GM12878 (cell line): ENCODE measurements around the gene CYP1B1. TPM values are rescaled to one million over a fixed set of nuclear protein-coding genes. Genes with fewer than 3 reads are reported as not detected.

Experiments
- ATAC-seq: fragments of 200-7000 bp; cut with Tn5 transposase; 3 replicates; pipeline ENCODE4 v1.9.1; 2020; ENCODE audit warnings: mild to moderate bottlenecking, moderate library complexity
- BruUV-seq: library from RNA; stranded (reverse); fragments of 400-500 nt; replicated peaks from 2 replicates; lab custom pipeline; 2021; lab: Mats Ljungman, UMichigan
- CTCF ChIA-PET: fragments of 300-600 bp; sonication (Branson Sonifier 250); formaldehyde crosslinking; extraction: SDS; loops from one replicate; lab custom pipeline; 2021; ENCODE audit warnings: inconsistent platforms; lab: Yijun Ruan, JAX
- POLR2A ChIA-PET: fragments of 350-600 bp; formaldehyde crosslinking; extraction: SDS; loops from one replicate; lab custom pipeline; 2021; ENCODE audit warnings: inconsistent platforms; lab: Charles Lee
- RAD21 ChIA-PET: fragments of 300-600 bp; sonication (Branson Sonifier 250); formaldehyde crosslinking; loops from one replicate; lab custom pipeline; 2023; ENCODE audit warnings: antibody characterized with exemption; ENCODE audit not compliant: unreplicated experiment; lab: Charles Lee
- SMC1A ChIA-PET: fragments of 300-600 bp; sonication (Branson Sonifier 250); formaldehyde crosslinking; loops from one replicate; lab custom pipeline; 2023; ENCODE audit not compliant: unreplicated experiment, uncharacterized antibody; lab: Charles Lee
- DNase-seq: peaks from one replicate; pipeline ENCODE4 v3.0.0-alpha.2; 2011; ENCODE audit warnings: low read depth, low spot score
- FAIRE-seq: peaks from 3 replicates; lab custom pipeline; 2011; peaks lifted over from hg19 to GRCh38; lab: Jason Lieb, UNC
- H2AFZ ChIP-seq: 2 replicates; pipeline ENCODE4 v1.6.0; 2011; ENCODE audit warnings: low read depth, low read length, control low read depth; ENCODE audit not compliant: control insufficient read depth
- H3K27ac ChIP-seq: 2 replicates; pipeline ENCODE4 v1.5.1; 2011; ENCODE audit warnings: control low read depth; ENCODE audit not compliant: control insufficient read depth, insufficient read depth
- H3K27me3 ChIP-seq, 2 experiments: replicated peaks in 1 of 2; 2 replicates each; pipeline versions ENCODE4 v1.6.0 to v1.6.1; 2011; ENCODE audit warnings: low read length in 1 of 2; ENCODE audit not compliant: control insufficient read depth in 2 of 2, insufficient read depth in 2 of 2
- H3K36me3 ChIP-seq, 2 experiments: 2 replicates each; pipeline ENCODE4 v1.5.1; 2011; ENCODE audit warnings: low read length in 1 of 2; ENCODE audit not compliant: control insufficient read depth in 2 of 2, insufficient read depth in 2 of 2
- H3K4me1 ChIP-seq: 2 replicates; pipeline ENCODE4 v1.6.1; 2011; ENCODE audit warnings: mild to moderate bottlenecking, low read length, moderate library complexity, mixed read lengths; ENCODE audit not compliant: control insufficient read depth, insufficient read depth
- H3K4me2 ChIP-seq: 2 replicates; pipeline ENCODE4 v1.6.0; 2011; ENCODE audit warnings: control low read depth; ENCODE audit not compliant: control insufficient read depth, insufficient read depth
- H3K4me3 ChIP-seq: fragments of 200-600 bp; sonication (generic); 2 replicates; pipeline ENCODE4 v1.5.1; 2016
- H3K79me2 ChIP-seq: 2 replicates; pipeline ENCODE4 v1.6.0; 2011; ENCODE audit warnings: low read length; ENCODE audit not compliant: control insufficient read depth, insufficient read depth
- H3K9ac ChIP-seq: 2 replicates; pipeline ENCODE4 v1.8.0; 2011; ENCODE audit warnings: low read length, control low read depth, mixed read lengths; ENCODE audit not compliant: control insufficient read depth, insufficient read depth
- H3K9me3 ChIP-seq: replicated peaks from 3 replicates; pipeline ENCODE4 v1.5.1; 2011; ENCODE audit warnings: mild to moderate bottlenecking, low read length; ENCODE audit not compliant: control insufficient read depth, insufficient read depth
- H4K20me1 ChIP-seq: 2 replicates; pipeline ENCODE4 v1.6.0; 2011; ENCODE audit not compliant: control insufficient read depth, insufficient read depth
- NFXL1 ChIP-seq: fragments of 450-650 bp; IDR thresholded peaks from 2 replicates; pipeline ENCODE4 v1.6.1; 2017; ENCODE audit warnings: antibody characterized with exemption, mild to moderate bottlenecking, borderline replicate concordance
- SMAD5 ChIP-seq: IDR thresholded peaks from 2 replicates; pipeline ENCODE4 v1.6.1; 2016; ENCODE audit warnings: antibody characterized with exemption, low read depth
- WRNIP1 ChIP-seq: IDR thresholded peaks from 2 replicates; pipeline ENCODE4 v1.6.1; 2011; ENCODE audit warnings: low read depth, low read length, improper control_type of control experiment, borderline replicate concordance
- WGBS: methylation state at CpG from one replicate; pipeline ENCODE4 v1.1.6; 2016; ENCODE audit warnings: low lambda C conversion rate; ENCODE audit not compliant: insufficient replicate concordance, insufficient coverage; ENCODE audit errors: missing lambda C conversion rate; 5-methylcytosine and 5-hydroxymethylcytosine counted together
- in situ Hi-C: fragments of 300-500 bp; cut with MboI; formaldehyde crosslinking; loops from 9 replicates; pipeline ENCODE4 v1.14.3; 2018; ENCODE audit warnings: mixed read lengths
- intact Hi-C: fragments of 100-400 bp; cut with micrococcal nuclease; formaldehyde crosslinking; loops from one replicate; pipeline ENCODE4 v1.14.2; 2022; ENCODE audit not compliant: unreplicated experiment
- polyA plus RNA-seq, 11 experiments: library from polyadenylated mRNA; depleted of rRNA in 4 of 11; unstranded in 6 of 11; stranded (reverse) in 5 of 11; fragments of >200 nt; fragmentation: Nextera tagmentation in 4 of 11; fragmentation: Illumina TruSeq in 1 of 11; extraction: Ambion mirVana in 4 of 11; extraction: Trizol in 1 of 11; gene quantifications; 1 replicate in 1 of 11; 2 replicates in 10 of 11; pipeline versions ENCODE4 v1.2.1 to v1.2.3, GENCODE V29; 2011 to 2016; ENCODE audit warnings: inconsistent platforms in 2 of 11, missing spikeins in 2 of 11, low read depth in 1 of 11
- total RNA-seq, 4 experiments: library from RNA; depleted of rRNA in 3 of 4; stranded (reverse); fragments of >200 nt in 3 of 4; fragmentation: Illumina TruSeq in 1 of 4; extraction: Trizol in 1 of 4; gene quantifications; 2 replicates each; pipeline versions ENCODE4 v1.2.1 to v1.2.3, GENCODE V29; 2013 to 2021
- TF ChIP-seq, protein P1 (sequence below): fragments of 450-650 bp; IDR thresholded peaks from 2 replicates; pipeline ENCODE4 v1.6.1; 2016; ENCODE audit warnings: mild to moderate bottlenecking
- TF ChIP-seq, protein P2 (sequence below): IDR thresholded peaks from 2 replicates; pipeline ENCODE4 v1.6.1; 2012; ENCODE audit warnings: improper control_type of control experiment, low read depth, low read length; ENCODE audit not compliant: insufficient replicate concordance
- TF ChIP-seq, protein P3 (sequence below): fragments of 450-650 bp; IDR thresholded peaks from 2 replicates; pipeline ENCODE4 v1.6.1; 2017; ENCODE audit warnings: mild to moderate bottlenecking
- TF ChIP-seq, protein P4 (sequence below): fragments of 450-650 bp; IDR thresholded peaks from 2 replicates; pipeline ENCODE4 v1.6.1; 2018; ENCODE audit warnings: borderline replicate concordance, mild to moderate bottlenecking; ENCODE audit not compliant: partially characterized antibody

Gene CYP1B1
- total and polyA plus RNA-seq, 10 of the 15 experiments (the other 5 are each of a cell fraction or from before 2014, with no cell fraction given) = 0.35 to 29.7 (median 3.4) TPM

DNA sequence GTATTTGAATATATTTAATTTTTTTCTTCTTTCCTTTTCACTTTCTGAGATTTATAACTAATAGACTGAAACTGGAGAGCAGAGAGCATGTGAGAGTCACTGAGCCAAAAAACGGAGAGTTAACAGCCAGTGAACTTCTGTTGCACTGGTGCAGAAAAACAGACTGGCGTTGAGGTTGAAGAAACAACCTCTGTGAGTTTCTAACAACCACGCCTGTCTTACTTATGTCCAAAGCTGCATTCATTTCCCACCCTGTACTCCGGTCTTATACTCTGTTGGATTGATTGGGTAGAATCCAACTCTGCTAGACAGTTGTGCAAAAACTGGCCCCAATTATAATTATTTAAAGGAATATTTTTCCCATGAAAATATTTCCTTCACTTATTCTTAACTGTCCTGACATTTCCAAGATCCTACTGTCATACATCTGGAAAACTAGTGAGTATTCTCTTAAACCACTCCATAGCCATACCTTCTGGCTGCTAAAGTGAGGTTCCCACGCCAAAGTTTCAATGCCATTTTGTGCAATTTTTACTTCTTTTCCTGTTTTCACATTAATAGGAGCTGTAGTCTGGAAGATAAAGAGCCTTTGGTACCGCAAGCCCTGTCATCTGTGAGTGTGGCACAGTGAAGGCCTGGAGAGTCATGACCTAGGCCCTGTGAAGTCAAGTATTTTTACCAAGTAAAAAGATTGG lies 9.4 kb downstream of the CYP1B1 start (continued):
- TF ChIP-seq, protein P1, sequence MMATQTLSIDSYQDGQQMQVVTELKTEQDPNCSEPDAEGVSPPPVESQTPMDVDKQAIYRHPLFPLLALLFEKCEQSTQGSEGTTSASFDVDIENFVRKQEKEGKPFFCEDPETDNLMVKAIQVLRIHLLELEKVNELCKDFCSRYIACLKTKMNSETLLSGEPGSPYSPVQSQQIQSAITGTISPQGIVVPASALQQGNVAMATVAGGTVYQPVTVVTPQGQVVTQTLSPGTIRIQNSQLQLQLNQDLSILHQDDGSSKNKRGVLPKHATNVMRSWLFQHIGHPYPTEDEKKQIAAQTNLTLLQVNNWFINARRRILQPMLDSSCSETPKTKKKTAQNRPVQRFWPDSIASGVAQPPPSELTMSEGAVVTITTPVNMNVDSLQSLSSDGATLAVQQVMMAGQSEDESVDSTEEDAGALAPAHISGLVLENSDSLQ = no peak

DNA sequence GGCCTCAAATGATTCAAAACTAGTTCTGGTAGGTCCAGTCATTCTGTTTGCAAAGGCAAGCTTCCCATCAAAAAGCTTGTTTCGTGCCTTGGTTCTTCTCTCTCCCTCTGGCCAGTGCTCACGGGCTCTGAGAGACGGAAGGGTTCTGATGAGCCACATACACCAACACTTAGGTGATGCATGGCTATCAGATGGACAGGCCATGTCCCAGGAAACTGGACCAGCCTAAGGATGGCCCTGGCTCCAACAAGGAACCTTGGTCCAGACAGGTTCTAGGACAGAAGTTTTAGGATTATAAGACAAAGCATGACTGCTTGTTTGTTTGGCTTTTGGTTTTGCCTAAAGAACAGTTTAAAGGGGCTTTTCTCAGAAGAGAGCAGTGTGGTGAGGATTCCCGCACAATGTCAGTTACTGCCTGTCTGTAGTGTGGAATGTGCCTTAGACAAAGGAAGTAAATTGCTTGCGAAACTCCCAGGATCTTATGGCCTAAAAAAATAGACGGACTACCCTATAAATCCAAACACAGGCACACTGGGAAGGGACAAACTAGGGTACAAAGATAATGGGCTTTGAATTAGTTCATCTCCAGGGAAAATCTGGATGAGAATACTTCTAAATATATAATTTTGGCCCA lies 10.3 kb downstream of the CYP1B1 start:
- SMC1A ChIA-PET = no interaction called here
- POLR2A ChIA-PET = no interaction called here

More for the DNA sequence above, 10.3 kb downstream of the CYP1B1 start:
- Histone ChIP-seq H2AFZ (no peak overlapping the region), H3K4me2 (no peak overlapping the region), H3K36me3 (no peaks in the 10 kb centered on the region), H3K79me2 (peaks cover 13% of the 10 kb centered on the region), H4K20me1 (no peaks in the 10 kb centered on the region; the same call in 1 of the 2 replicates), H3K9ac (no peak overlapping the region), H3K27ac (no peak overlapping the region; the same call in 1 of the 2 replicates), H3K4me3 (no peak overlapping the region), H3K27me3 (no peaks in the 10 kb centered on the region), H3K9me3 (no peaks in the 10 kb centered on the region), H3K4me1 (no peaks in the 10 kb centered on the region)
- intact Hi-C loops (no loop called here), in situ Hi-C loops (no loop called here)
- FAIRE-seq = no peak
- ATAC-seq = no peak
- no TSS peak for BruUV-seq
- RAD21 ChIA-PET = interaction anchor here (0.6 kb wide), 1 partner anchor 1185 kb away, joined by 3 read pairs; no protein-coding TSS in a partner anchor
- TF ChIP-seq SMAD5 (no peak), WRNIP1 (no peak), NFXL1 (no peak)
- TF ChIP-seq, protein P2, sequence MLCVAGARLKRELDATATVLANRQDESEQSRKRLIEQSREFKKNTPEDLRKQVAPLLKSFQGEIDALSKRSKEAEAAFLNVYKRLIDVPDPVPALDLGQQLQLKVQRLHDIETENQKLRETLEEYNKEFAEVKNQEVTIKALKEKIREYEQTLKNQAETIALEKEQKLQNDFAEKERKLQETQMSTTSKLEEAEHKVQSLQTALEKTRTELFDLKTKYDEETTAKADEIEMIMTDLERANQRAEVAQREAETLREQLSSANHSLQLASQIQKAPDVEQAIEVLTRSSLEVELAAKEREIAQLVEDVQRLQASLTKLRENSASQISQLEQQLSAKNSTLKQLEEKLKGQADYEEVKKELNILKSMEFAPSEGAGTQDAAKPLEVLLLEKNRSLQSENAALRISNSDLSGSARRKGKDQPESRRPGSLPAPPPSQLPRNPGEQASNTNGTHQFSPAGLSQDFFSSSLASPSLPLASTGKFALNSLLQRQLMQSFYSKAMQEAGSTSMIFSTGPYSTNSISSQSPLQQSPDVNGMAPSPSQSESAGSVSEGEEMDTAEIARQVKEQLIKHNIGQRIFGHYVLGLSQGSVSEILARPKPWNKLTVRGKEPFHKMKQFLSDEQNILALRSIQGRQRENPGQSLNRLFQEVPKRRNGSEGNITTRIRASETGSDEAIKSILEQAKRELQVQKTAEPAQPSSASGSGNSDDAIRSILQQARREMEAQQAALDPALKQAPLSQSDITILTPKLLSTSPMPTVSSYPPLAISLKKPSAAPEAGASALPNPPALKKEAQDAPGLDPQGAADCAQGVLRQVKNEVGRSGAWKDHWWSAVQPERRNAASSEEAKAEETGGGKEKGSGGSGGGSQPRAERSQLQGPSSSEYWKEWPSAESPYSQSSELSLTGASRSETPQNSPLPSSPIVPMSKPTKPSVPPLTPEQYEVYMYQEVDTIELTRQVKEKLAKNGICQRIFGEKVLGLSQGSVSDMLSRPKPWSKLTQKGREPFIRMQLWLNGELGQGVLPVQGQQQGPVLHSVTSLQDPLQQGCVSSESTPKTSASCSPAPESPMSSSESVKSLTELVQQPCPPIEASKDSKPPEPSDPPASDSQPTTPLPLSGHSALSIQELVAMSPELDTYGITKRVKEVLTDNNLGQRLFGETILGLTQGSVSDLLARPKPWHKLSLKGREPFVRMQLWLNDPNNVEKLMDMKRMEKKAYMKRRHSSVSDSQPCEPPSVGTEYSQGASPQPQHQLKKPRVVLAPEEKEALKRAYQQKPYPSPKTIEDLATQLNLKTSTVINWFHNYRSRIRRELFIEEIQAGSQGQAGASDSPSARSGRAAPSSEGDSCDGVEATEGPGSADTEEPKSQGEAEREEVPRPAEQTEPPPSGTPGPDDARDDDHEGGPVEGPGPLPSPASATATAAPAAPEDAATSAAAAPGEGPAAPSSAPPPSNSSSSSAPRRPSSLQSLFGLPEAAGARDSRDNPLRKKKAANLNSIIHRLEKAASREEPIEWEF = no peak
- TF ChIP-seq, protein P3, sequence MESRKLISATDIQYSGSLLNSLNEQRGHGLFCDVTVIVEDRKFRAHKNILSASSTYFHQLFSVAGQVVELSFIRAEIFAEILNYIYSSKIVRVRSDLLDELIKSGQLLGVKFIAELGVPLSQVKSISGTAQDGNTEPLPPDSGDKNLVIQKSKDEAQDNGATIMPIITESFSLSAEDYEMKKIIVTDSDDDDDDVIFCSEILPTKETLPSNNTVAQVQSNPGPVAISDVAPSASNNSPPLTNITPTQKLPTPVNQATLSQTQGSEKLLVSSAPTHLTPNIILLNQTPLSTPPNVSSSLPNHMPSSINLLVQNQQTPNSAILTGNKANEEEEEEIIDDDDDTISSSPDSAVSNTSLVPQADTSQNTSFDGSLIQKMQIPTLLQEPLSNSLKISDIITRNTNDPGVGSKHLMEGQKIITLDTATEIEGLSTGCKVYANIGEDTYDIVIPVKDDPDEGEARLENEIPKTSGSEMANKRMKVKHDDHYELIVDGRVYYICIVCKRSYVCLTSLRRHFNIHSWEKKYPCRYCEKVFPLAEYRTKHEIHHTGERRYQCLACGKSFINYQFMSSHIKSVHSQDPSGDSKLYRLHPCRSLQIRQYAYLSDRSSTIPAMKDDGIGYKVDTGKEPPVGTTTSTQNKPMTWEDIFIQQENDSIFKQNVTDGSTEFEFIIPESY = no peak
- TF ChIP-seq, protein P4, sequence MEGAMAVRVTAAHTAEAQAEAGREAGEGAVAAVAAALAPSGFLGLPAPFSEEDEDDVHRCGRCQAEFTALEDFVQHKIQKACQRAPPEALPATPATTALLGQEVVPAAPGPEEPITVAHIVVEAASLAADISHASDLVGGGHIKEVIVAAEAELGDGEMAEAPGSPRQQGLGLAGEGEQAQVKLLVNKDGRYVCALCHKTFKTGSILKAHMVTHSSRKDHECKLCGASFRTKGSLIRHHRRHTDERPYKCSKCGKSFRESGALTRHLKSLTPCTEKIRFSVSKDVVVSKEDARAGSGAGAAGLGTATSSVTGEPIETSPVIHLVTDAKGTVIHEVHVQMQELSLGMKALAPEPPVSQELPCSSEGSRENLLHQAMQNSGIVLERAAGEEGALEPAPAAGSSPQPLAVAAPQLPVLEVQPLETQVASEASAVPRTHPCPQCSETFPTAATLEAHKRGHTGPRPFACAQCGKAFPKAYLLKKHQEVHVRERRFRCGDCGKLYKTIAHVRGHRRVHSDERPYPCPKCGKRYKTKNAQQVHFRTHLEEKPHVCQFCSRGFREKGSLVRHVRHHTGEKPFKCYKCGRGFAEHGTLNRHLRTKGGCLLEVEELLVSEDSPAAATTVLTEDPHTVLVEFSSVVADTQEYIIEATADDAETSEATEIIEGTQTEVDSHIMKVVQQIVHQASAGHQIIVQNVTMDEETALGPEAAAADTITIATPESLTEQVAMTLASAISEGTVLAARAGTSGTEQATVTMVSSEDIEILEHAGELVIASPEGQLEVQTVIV = no peak
- WGBS = 88% methylated on average over 6 of the region's 6 CpGs
- no peak for DNase-seq
- CTCF ChIA-PET = no interaction called here
